Measurements from ENCODE around the gene PRB4.
"Not testable (repeated sequence)": the region's sequence is repeated elsewhere in the genome, so short reads cannot be mapped to it uniquely, and the experiment has no call there.

The PRB4 gene

DNA sequence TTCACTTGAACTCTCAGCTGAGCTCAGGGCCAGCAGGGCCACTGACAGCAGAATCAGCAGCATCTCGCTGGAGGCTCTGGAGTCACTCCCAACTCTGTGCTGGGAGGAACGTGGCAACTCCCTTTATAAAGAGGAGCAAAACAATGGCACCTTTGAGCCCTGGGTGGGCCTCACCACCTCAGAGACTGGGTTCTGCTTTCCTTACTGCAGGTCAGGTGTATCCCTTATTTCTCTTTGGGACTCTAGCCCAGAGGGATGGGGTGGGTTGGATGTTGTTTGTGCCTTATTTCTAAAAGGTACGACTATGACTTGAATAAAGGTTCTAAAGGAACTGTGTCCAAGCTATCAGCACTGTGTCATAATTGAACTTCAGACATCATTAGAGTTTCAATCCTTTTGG, at the start of gene PRB4:
Gene PRB4 (minus strand): TSS at position 101 of the 400 bp plus-strand sequence. CDS start 38 bp downstream, at position 63.
- no peak for DNase-seq (ENCODE audit: low read depth in 2 of 2)

DNA sequence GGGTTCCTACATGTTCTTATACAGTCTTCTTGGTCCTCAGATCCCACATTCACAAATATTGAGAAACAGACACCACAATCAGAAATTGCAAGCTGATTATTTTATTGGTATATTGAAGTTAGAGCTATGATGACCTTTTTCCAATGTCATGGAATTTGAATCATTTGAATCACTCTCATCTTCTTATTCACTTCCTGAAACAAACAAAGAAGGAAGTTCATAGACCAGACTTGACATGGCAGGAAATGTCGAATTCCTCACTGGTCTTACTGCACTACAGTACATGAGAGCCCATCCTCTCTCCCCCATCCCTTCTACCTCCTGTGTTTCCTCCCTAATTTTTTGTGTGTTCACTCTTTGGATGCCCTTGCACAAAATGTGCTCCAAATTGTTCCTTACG, 41.5 kb upstream of the PRB4 start:
- DNase-seq (ENCODE audit: low read depth in 2 of 2), result not testable (repeated sequence)

DNA sequence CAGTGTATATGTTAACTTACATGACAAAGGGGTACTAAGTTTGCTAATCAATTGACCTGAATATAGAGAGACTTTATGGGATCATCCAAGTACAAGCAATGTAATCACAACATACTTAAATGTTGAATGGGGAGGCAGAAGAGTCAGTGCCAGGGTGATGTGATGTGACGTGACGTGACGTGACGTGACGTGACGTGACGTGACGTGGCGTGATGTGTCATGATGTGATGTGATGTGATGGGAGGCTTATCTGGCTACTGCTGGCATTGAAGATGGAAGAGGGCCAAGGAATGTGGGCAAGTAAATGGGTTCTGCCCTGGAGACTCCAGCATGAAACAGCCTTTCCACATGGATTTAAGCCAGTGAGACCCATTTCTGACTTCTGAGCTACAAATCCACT, 38.2 kb upstream of the PRB4 start:
- no peak for DNase-seq (ENCODE audit: low read depth in 2 of 2)

DNA sequence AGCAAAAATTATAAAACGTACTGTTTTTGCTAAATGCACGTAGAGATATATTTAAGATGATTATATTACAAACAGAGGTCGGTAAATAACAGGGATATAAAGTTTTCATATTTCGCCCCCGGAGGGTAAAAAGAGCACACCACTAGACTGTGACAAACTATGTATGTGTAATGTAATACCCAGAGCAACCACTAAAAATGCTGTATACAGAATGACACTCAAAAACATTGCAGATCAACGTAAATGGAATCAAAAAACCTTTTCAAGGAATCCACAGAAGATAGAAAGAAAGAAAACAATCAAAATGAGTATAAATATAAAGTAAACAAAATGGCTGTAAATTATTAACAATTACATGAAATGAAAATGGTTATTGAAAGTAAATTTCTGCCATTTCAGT, 37.6 kb upstream of the PRB4 start:
- no peak for DNase-seq (ENCODE audit: low read depth in 2 of 2)

DNA sequence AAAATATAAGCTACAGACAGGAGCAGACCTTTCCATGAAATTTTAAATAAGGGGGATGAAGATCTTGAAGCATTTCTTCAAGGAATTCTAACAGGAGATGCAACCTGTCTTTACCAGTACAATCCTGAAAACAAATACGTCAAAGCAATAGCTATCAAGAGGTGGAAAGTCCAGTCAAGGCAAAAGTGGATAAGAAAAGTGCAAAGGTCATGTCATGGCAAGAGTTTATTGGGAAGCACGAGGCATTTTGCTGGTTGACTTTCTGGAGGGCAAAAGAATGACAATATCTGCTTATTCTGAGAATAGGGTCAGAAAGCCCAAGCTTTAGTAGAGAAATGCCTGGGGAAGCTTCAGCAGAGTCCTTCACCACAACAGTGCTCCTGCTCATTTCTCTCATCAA, 34.3 kb upstream of the PRB4 start:
- no peak for DNase-seq (ENCODE audit: low read depth in 2 of 2)

DNA sequence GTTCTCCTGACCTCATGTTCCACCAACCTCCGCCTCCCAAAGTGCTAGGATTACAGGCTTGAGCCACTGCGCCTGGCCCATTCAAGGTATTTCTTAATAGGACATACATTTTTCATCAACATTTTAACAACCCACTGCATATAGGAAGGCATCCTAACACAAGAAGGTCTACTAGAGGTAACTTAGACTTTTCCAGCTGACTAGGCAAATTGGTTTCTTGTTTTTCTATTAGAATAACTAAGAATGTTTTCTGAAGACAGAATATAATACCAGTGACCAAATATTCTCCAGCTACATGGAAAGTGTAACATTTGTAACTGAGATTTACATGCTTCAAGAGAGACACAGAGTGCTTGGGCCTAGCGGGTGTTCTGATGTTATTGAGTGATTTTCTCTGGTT, 14.2 kb upstream of the PRB4 start:
- no peak for DNase-seq (ENCODE audit: low read depth in 2 of 2)

DNA sequence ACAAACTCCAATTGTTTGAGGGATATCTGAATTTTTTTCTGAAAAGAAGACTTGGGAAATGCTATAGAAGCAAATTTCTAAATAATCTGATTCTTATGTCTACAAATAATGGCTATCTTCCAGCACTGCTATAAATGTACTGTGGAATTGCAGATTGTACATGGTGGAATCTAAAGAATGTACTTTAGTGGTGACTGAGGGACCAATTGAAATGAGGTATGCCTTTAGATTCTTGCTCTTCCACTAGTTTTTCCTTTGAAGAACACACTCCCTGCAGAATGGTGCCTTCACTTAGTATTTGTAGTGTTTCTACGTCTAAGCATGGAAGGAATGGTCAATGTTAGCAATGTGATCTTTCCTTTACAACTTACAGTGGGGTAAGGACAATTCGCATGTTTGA, 11.7 kb upstream of the PRB4 start:
- DNase-seq (ENCODE audit: low read depth in 2 of 2), result no peak

DNA sequence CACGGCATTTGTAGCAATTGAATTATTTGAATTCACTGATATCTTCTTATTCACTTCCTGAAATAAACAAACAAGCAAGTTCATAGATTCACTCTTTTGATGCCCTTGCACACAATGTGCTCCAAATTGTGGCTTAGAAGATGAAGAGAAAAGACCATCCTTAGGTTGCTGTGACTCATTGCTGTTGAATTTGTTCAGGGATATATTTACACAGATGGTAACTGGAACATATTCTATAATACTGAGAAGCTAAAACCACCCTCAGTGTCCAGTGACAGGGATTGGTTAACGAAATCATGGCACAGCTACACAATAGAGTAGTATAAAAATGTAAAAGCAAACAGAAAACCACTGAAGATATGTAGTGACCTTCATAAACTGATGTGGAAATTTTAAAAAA, 3.1 kb downstream of the PRB4 start:
- DNase-seq (ENCODE audit: low read depth in 2 of 2), result no peak

DNA sequence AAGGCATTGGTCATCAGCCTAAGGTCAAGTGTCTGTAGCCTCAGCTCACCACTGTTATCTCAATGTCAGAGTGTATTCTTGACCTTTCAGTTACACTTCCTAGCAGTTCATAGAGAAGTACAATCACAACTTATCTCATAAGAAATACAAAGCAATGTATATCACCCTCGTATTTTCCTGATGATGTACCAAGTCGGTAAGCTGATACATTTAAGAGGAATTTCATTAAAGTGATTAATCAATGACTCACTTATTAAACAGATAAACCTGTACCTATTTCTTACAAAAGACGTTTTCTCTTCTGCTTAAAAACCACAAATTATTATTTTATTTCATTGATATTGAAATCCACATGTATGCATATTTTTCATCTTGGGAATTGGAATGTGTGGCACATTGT, 36.8 kb downstream of the PRB4 start:
- DNase-seq (ENCODE audit: low read depth in 2 of 2), result no peak

DNA sequence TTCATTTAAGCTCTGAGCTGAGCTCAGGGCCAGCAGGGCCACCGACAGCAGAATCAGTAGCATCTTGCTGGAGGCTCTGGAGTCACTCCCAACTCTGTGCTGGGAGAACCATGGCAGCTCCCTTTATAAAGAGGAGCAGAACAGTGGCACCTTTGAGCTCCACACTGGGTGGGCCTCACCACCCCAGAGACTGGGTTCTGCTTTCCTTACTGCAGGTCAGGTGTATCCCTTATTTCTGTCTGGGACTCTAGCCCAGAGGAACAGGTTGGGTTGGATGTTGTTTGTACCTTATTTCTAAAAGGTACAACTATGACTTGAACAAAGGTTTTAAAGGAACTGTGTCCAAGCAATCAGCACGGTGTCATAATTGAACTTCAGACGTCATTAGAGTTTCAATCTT, 40.6 kb downstream of the PRB4 start, which contains the start of gene PRB3:
Gene PRB3 (minus strand): TSS at position 101 of the 400 bp plus-strand sequence. CDS start 38 bp downstream, at position 63.
- DNase-seq (ENCODE audit: low read depth in 2 of 2), result no peak

DNA sequence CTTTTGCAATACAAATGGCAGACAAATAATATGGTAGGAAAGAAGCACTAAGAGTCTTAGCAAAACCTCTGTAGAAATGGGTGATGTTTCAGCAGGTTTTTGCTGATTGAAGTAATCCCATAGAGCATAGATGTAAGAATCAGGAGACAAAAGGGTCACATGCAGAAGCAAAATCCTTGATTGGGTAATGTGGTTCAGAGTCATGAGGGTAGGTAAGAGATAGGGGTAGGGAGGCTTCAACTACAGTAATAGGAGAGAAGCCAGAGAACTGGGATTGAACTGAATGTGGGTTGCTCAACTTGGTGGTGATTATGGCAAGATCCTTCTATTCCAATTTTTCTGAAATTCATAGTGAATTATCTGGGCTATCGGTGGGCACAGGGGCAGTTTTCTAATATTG, 45.7 kb downstream of the PRB4 start:
- no peak for DNase-seq (ENCODE audit: low read depth in 2 of 2)
